ENCODE results near the gene CPHXL2.

The CPHXL2 gene

GRCh38 chr16:75658175-75658574 is 18.6 kb downstream of the CPHXL2 start:
- H3K36me3 ChIP-seq (ENCODE audit: control insufficient read depth in 1 of 2, insufficient read depth in 2 of 2, low read depth in 1 of 2, low read length in 2 of 2), result peaks cover 26 to 72% of the 10 kb centered on the region in 2 experiments
- H2BK5ac ChIP-seq (ENCODE audit: low read depth, low read length, poor library complexity, severe bottlenecking), result no peak overlapping the region
- peaks cover 21% of the 10 kb centered on the region for H3K79me1 ChIP-seq (replicated peaks; ENCODE audit: low read length, poor library complexity, severe bottlenecking)
- no peak overlapping the region for H3K18ac ChIP-seq (ENCODE audit: low read depth in 1 of 2, low read length in 2 of 2)
- no peak overlapping the region for H3K4me2 ChIP-seq (ENCODE audit: low read length, poor library complexity, severe bottlenecking)
- H3K27ac ChIP-seq (ENCODE audit: low read length, poor library complexity, severe bottlenecking), result no peak overlapping the region
- H3K4me3 ChIP-seq (ENCODE audit: insufficient read depth in 1 of 2, low read depth in 1 of 2, low read length in 2 of 2), result no peak overlapping the region
- H3K4me1 ChIP-seq (ENCODE audit: control insufficient read depth, insufficient read depth, low read depth, low read length), result peaks cover 3% of the 10 kb centered on the region
- H3K4ac ChIP-seq (ENCODE audit: low read depth in 1 of 2, low read length in 2 of 2), result no peak overlapping the region
- no peak overlapping the region for H2BK15ac ChIP-seq (ENCODE audit: low read depth, poor library complexity, severe bottlenecking)
- 93% methylated on average over 2 of the region's 2 CpGs for WGBS
- H3K9ac ChIP-seq (ENCODE audit: low read length), result no peak overlapping the region
- no peak overlapping the region for H4K91ac ChIP-seq (ENCODE audit: low read length)
- no peak overlapping the region for H3K14ac ChIP-seq (ENCODE audit: low read length in 2 of 2)
- H3K27me3 ChIP-seq (ENCODE audit: control insufficient read depth in 1 of 2, insufficient read depth in 1 of 2, low read length in 2 of 2), result no peaks in the 10 kb centered on the region
- no peak overlapping the region for H3K23ac ChIP-seq (ENCODE audit: low read length in 2 of 2)
- no peaks in the 10 kb centered on the region for H3K9me3 ChIP-seq (ENCODE audit: control insufficient read depth, low read length)
- no peak overlapping the region for H4K8ac ChIP-seq (ENCODE audit: low read length)
- DNase-seq, result no peak
- H2BK12ac ChIP-seq (ENCODE audit: low read length in 2 of 2), result no peak overlapping the region
- no peak overlapping the region for H2AFZ ChIP-seq (ENCODE audit: low read depth, low read length)
- no peak overlapping the region for H2BK120ac ChIP-seq (ENCODE audit: low read depth, low read length)
- no peak overlapping the region for H2AK5ac ChIP-seq (ENCODE audit: low read length, severe bottlenecking)

DNA sequence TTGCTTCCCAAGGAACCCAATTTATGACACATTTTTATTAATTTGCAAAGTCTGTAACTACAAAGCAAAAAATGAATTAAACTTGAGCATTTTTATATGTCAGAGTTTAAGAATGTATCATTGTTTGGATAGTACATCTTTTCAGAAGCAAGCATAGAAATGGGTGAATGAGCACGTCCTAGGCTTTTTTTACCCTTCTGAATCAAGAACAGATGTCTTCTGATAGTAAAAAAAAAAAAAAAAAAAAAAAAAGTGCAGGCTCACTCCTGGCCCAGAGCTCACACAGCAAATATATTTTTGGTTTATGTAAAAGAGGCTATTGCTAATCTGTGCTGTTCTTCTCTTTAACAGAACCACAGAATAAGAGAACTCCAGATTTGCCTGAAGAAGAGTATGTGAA is 22.9 kb downstream of the CPHXL2 start:
- H3K23ac ChIP-seq (ENCODE audit: low read length in 2 of 2), result no peak overlapping the region
- H3K4ac ChIP-seq (ENCODE audit: low read depth in 1 of 2, low read length in 2 of 2), result no peak overlapping the region
- no peak for DNase-seq
- H3K18ac ChIP-seq (ENCODE audit: low read depth in 1 of 2, low read length in 2 of 2), result no peak overlapping the region
- H3K14ac ChIP-seq (ENCODE audit: low read length in 2 of 2), result no peak overlapping the region
- no peak overlapping the region for H2BK120ac ChIP-seq (ENCODE audit: low read depth, low read length)
- no peak overlapping the region for H3K27ac ChIP-seq (ENCODE audit: low read length, poor library complexity, severe bottlenecking)
- no CpG with 5 or more reads among the region's 1 CpG for WGBS
- H3K9me3 ChIP-seq (ENCODE audit: control insufficient read depth, low read length), result no peaks in the 10 kb centered on the region
- no peak overlapping the region for H4K91ac ChIP-seq (ENCODE audit: low read length)
- H2AK5ac ChIP-seq (ENCODE audit: low read length, severe bottlenecking), result no peak overlapping the region
- no peak overlapping the region for H2BK12ac ChIP-seq (ENCODE audit: low read length in 2 of 2)
- no peaks in the 10 kb centered on the region for H3K27me3 ChIP-seq (ENCODE audit: control insufficient read depth in 1 of 2, insufficient read depth in 1 of 2, low read length in 2 of 2)
- no peak overlapping the region for H2BK15ac ChIP-seq (ENCODE audit: low read depth, poor library complexity, severe bottlenecking)
- no peak overlapping the region for H4K8ac ChIP-seq (ENCODE audit: low read length)
- H3K36me3 ChIP-seq (ENCODE audit: control insufficient read depth in 1 of 2, insufficient read depth in 2 of 2, low read depth in 1 of 2, low read length in 2 of 2), result peaks cover 17 to 47% of the 10 kb centered on the region in 2 experiments
- H3K4me3 ChIP-seq (ENCODE audit: insufficient read depth in 1 of 2, low read depth in 1 of 2, low read length in 2 of 2), result peak overlapping the region in 1 of 2 experiments; percentile 54
- peaks cover 9% of the 10 kb centered on the region for H3K4me1 ChIP-seq (ENCODE audit: control insufficient read depth, insufficient read depth, low read depth, low read length)
- H3K9ac ChIP-seq (ENCODE audit: low read length), result peak overlapping the region; percentile 100
- H2AFZ ChIP-seq (ENCODE audit: low read depth, low read length), result no peak overlapping the region
- no peak overlapping the region for H2BK5ac ChIP-seq (ENCODE audit: low read depth, low read length, poor library complexity, severe bottlenecking)
- H3K4me2 ChIP-seq (ENCODE audit: low read length, poor library complexity, severe bottlenecking), result no peak overlapping the region
- H3K79me1 ChIP-seq (replicated peaks; ENCODE audit: low read length, poor library complexity, severe bottlenecking), result peaks cover 18% of the 10 kb centered on the region

DNA sequence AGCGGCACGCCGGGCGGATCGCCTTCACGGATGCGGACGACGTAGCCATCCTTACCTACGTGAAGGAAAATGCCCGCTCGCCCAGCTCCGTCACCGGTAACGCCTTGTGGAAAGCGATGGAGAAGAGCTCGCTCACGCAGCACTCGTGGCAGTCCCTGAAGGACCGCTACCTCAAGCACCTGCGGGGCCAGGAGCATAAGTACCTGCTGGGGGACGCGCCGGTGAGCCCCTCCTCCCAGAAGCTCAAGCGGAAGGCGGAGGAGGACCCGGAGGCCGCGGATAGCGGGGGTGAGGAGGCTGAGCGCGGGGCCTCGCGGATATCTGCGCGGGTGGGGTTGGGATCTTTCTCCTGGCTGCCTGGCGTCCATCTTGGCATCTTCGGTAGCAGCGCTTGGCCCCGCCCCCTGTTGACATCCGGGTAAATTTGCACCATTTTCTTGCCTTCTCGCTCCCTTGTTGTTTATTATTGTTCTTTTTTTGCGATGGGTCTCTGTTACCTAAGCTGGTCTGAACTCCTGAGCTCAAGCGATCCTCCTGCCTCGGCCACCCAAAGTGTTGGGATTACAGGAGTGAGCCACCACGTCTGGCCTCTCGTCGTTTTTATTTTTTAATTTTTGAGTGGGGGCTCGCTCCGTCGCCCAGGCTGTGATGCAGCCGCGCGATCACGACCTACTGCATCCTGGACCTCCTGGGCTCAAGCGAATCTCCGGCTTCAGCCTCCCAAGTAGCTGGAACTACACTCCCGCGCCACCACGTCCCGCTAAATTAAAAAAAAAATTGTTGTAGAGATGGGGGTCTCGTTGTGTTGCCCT is 28.3 kb downstream of the CPHXL2 start:
- Histone ChIP-seq H2AK5ac (ENCODE audit: low read length, severe bottlenecking) (peak overlapping the region; percentile 69), H2AFZ (ENCODE audit: low read depth, low read length) (peak overlapping the region; percentile 98), H3K79me1 (replicated peaks; ENCODE audit: low read length, poor library complexity, severe bottlenecking) (no peaks in the 10 kb centered on the region), H3K27me3 (ENCODE audit: control insufficient read depth in 1 of 2, insufficient read depth in 1 of 2, low read length in 2 of 2) (no peaks in the 10 kb centered on the region), H3K9ac (ENCODE audit: low read length) (peak overlapping the region; percentile 100), H3K18ac (ENCODE audit: low read depth in 1 of 2, low read length in 2 of 2) (peak overlapping the region; percentile 99), H3K9me3 (ENCODE audit: control insufficient read depth, low read length) (no peaks in the 10 kb centered on the region), H2BK5ac (ENCODE audit: low read depth, low read length, poor library complexity, severe bottlenecking) (peak overlapping the region; percentile 77), H3K4me1 (ENCODE audit: control insufficient read depth, insufficient read depth, low read depth, low read length) (peaks cover 18% of the 10 kb centered on the region), H3K4ac (ENCODE audit: low read depth in 1 of 2, low read length in 2 of 2) (peak overlapping the region; percentile 79 to 97), H2BK12ac (ENCODE audit: low read length in 2 of 2) (peak overlapping the region; percentile 79 to 92), H3K36me3 (ENCODE audit: control insufficient read depth in 1 of 2, insufficient read depth in 2 of 2, low read depth in 1 of 2, low read length in 2 of 2) (peaks cover 8 to 21% of the 10 kb centered on the region in 2 experiments), H3K27ac (ENCODE audit: low read length, poor library complexity, severe bottlenecking) (peak overlapping the region; percentile 96), H4K91ac (ENCODE audit: low read length) (peak overlapping the region; percentile 94), H2BK120ac (ENCODE audit: low read depth, low read length) (no peak overlapping the region), H4K8ac (ENCODE audit: low read length) (peak overlapping the region; percentile 94), H3K4me3 (ENCODE audit: insufficient read depth in 1 of 2, low read depth in 1 of 2, low read length in 2 of 2) (peak overlapping the region; percentile 99 to 100), H2BK15ac (ENCODE audit: low read depth, poor library complexity, severe bottlenecking) (peak overlapping the region; percentile 88), H3K14ac (ENCODE audit: low read length in 2 of 2) (peak overlapping the region in 1 of 2 experiments; percentile 99), H3K23ac (ENCODE audit: low read length in 2 of 2) (peak overlapping the region; percentile 9 to 95), H3K4me2 (ENCODE audit: low read length, poor library complexity, severe bottlenecking) (peak overlapping the region; percentile 83)
- peak; percentile 86 for DNase-seq
- under 1% methylated on average over 54 of the region's 62 CpGs for WGBS

DNA sequence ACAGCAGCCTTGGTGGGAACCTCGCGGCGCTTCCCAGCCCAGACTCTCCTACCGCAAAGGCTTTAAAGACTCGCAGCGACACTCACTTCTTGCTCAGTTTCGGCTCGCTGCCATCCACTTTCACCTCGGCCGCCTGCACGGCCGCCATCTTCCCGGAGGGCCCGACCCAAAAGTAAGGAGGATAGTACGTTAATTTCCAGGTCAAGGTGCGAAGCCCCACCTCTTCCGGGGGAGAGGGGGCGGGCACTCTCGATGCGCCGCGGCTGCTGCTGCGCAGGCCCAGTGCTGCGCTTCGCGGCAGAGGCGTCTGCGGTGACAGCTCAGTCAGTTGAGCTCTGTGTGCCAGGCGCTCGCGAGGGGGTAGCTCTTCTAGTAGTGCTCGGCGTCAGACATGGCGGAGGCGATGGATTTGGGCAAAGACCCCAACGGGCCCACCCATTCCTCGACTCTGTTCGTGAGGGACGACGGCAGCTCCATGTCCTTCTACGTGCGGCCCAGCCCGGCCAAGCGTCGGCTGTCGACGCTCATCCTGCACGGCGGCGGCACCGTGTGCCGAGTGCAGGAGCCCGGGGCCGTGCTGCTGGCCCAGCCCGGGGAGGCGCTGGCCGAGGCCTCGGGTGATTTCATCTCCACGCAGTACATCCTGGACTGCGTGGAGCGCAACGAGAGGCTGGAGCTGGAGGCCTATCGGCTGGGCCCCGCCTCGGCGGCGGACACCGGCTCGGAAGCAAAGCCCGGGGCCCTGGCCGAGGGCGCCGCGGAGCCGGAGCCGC is 29.1 kb downstream of the CPHXL2 start, which contains the start of the genes KARS1 and TERF2IP:
Gene KARS1, minus strand, starts transcription at position 174 of the 773 bp plus-strand sequence. Its CDS starts 26 bp downstream, at position 148.
Gene TERF2IP, plus strand, starts transcription at position 282 of the 773 bp plus-strand sequence. Its CDS starts 110 bp downstream, at position 392.
- peak within 1 kb of the TSS; percentile 82 for H3K4me2 ChIP-seq (ENCODE audit: low read length, poor library complexity, severe bottlenecking)
- peak within 1 kb of the TSS; percentile 94 for H4K91ac ChIP-seq (ENCODE audit: low read length)
- H3K9ac ChIP-seq (ENCODE audit: low read length), result peak within 1 kb of the TSS; percentile 100
- peaks cover 8 to 26% of the 10 kb centered on the region in 2 experiments for H3K36me3 ChIP-seq (ENCODE audit: control insufficient read depth in 1 of 2, insufficient read depth in 2 of 2, low read depth in 1 of 2, low read length in 2 of 2)
- H2BK120ac ChIP-seq (ENCODE audit: low read depth, low read length), result no peak within 1 kb of the TSS
- H2AK5ac ChIP-seq (ENCODE audit: low read length, severe bottlenecking), result peak within 1 kb of the TSS; percentile 69
- no peaks in the 10 kb centered on the region for H3K79me1 ChIP-seq (replicated peaks; ENCODE audit: low read length, poor library complexity, severe bottlenecking)
- DNase-seq, result peak; percentile 94
- no peaks in the 10 kb centered on the region for H3K9me3 ChIP-seq (ENCODE audit: control insufficient read depth, low read length)
- peak within 1 kb of the TSS; percentile 77 for H2BK5ac ChIP-seq (ENCODE audit: low read depth, low read length, poor library complexity, severe bottlenecking)
- peak within 1 kb of the TSS; percentile 98 for H4K8ac ChIP-seq (ENCODE audit: low read length)
- peak within 1 kb of the TSS; percentile 98 for H2AFZ ChIP-seq (ENCODE audit: low read depth, low read length)
- no peaks in the 10 kb centered on the region for H3K27me3 ChIP-seq (ENCODE audit: control insufficient read depth in 1 of 2, insufficient read depth in 1 of 2, low read length in 2 of 2)
- peak within 1 kb of the TSS in 1 of 2 experiments; percentile 99 for H3K14ac ChIP-seq (ENCODE audit: low read length in 2 of 2)
- H2BK12ac ChIP-seq (ENCODE audit: low read length in 2 of 2), result peak within 1 kb of the TSS; percentile 79 to 92
- H3K4me1 ChIP-seq (ENCODE audit: control insufficient read depth, insufficient read depth, low read depth, low read length), result peaks cover 17% of the 10 kb centered on the region
- peak within 1 kb of the TSS; percentile 9 to 95 for H3K23ac ChIP-seq (ENCODE audit: low read length in 2 of 2)
- H2BK15ac ChIP-seq (ENCODE audit: low read depth, poor library complexity, severe bottlenecking), result peak within 1 kb of the TSS; percentile 88
- peak within 1 kb of the TSS; percentile 96 for H3K27ac ChIP-seq (ENCODE audit: low read length, poor library complexity, severe bottlenecking)
- WGBS, result under 1% methylated on average over 71 of the region's 76 CpGs
- H3K18ac ChIP-seq (ENCODE audit: low read depth in 1 of 2, low read length in 2 of 2), result peak within 1 kb of the TSS; percentile 99
- H3K4ac ChIP-seq (ENCODE audit: low read depth in 1 of 2, low read length in 2 of 2), result peak within 1 kb of the TSS; percentile 79 to 97
- H3K4me3 ChIP-seq (ENCODE audit: insufficient read depth in 1 of 2, low read depth in 1 of 2, low read length in 2 of 2), result peak within 1 kb of the TSS; percentile 99 to 100

Data from mesenchymal stem cell (in vitro differentiated cells and primary cell).